Measurements from ENCODE around the gene BTN1A1.

The BTN1A1 gene

GRCh38 chr6:26455357-26455970 is 44.6 kb upstream of the BTN1A1 start:
- no peak for TF ChIP-seq SPI1 (IDR thresholded peaks at IDR 0.05; ENCODE audit: borderline replicate concordance, low read depth)
- TF ChIP-seq POLR2AphosphoS5 (IDR thresholded peaks at IDR 0.05; ENCODE audit: low read depth): no peak
- no peak for TF ChIP-seq REST (IDR thresholded peaks at IDR 0.05; ENCODE audit: insufficient replicate concordance, low read depth)
- no peak for TF ChIP-seq CTCF (IDR thresholded peaks at IDR 0.05; ENCODE audit: insufficient read depth, low read length)
- TF ChIP-seq GABPA (IDR thresholded peaks at IDR 0.05; ENCODE audit: low read depth): no peak
- H3K27ac ChIP-seq (replicated peaks): no peak overlapping the region
- no peaks in the 10 kb centered on the region for H3K27me3 ChIP-seq (ENCODE audit: insufficient read depth, poor library complexity, severe bottlenecking)
- no peak for DNase-seq (ENCODE audit: low read depth in 1 of 2, low spot score in 1 of 2)
- H3K4me3 ChIP-seq (replicated peaks; ENCODE audit: insufficient read depth, low read length): no peak overlapping the region

GRCh38 chr6:26457264-26457805 is 42.8 kb upstream of the BTN1A1 start:
- H3K4me3 ChIP-seq (replicated peaks; ENCODE audit: insufficient read depth, low read length): no peak overlapping the region; the same call in 1 of the 2 replicates
- TF ChIP-seq POLR2AphosphoS5 (IDR thresholded peaks at IDR 0.05; ENCODE audit: low read depth) (no peak), CTCF (IDR thresholded peaks at IDR 0.05; ENCODE audit: insufficient read depth, low read length) (no peak), GABPA (IDR thresholded peaks at IDR 0.05; ENCODE audit: low read depth) (no peak), REST (IDR thresholded peaks at IDR 0.05; ENCODE audit: insufficient replicate concordance, low read depth) (no peak), SPI1 (IDR thresholded peaks at IDR 0.05; ENCODE audit: borderline replicate concordance, low read depth) (no peak)
- no peak for DNase-seq (ENCODE audit: low read depth in 1 of 2, low spot score in 1 of 2)
- no peaks in the 10 kb centered on the region for H3K27me3 ChIP-seq (ENCODE audit: insufficient read depth, poor library complexity, severe bottlenecking)
- H3K27ac ChIP-seq (replicated peaks): peak overlapping the region; percentile 94

GRCh38 chr6:26457806-26458688 is 42.1 kb upstream of the BTN1A1 start, which contains the start of gene BTN2A1:
BTN2A1 (plus strand) TSS chr6:26457955; CDS start chr6:26458637, 682 bp downstream.
- TF ChIP-seq REST (IDR thresholded peaks at IDR 0.05; ENCODE audit: insufficient replicate concordance, low read depth) (no peak), SPI1 (IDR thresholded peaks at IDR 0.05; ENCODE audit: borderline replicate concordance, low read depth) (peak; percentile 69; the same call in 1 of the 2 replicates)
- peak; percentile 84 to 89 for DNase-seq (ENCODE audit: low read depth in 1 of 2, low spot score in 1 of 2)
- peak within 1 kb of the TSS; percentile 87 for H3K4me3 ChIP-seq (replicated peaks; ENCODE audit: insufficient read depth, low read length)
- H3K27me3 ChIP-seq (ENCODE audit: insufficient read depth, poor library complexity, severe bottlenecking): no peaks in the 10 kb centered on the region
- H3K27ac ChIP-seq (replicated peaks): peak within 1 kb of the TSS; percentile 94

Data from HL-60 (cell line).